ENCODE data around the gene IPCEF1. TPM values are rescaled to one million over a fixed set of nuclear protein-coding genes. Genes with fewer than 3 reads are reported as not detected.

IPCEF1 gene
- total RNA-seq, 2 experiments from 2014 or later, result 26.2 to 27.3 TPM

- DNase-seq, result no peak
- Mint-ChIP-seq H3K27ac (no peak overlapping the region), H3K4me3 (no peak overlapping the region), H3K9me3 (peaks cover 3% of the 10 kb centered on the region), H3K36me3 (ENCODE audit: low read depth) (peaks cover 39% of the 10 kb centered on the region), H3K27me3 (no peaks in the 10 kb centered on the region), H3K4me1 (peaks cover 25% of the 10 kb centered on the region)
- ChIA-PET CTCF (interaction anchor here (0.6 to 2.7 kb wide), 2 partner anchors 8 to 116 kb away, joined by 4 to 10 read pairs; no protein-coding TSS in a partner anchor), POLR2A (no interaction called here)
Measured at GRCh38 chr6:154161689-154162088, 194.9 kb downstream of the IPCEF1 start.

DNA sequence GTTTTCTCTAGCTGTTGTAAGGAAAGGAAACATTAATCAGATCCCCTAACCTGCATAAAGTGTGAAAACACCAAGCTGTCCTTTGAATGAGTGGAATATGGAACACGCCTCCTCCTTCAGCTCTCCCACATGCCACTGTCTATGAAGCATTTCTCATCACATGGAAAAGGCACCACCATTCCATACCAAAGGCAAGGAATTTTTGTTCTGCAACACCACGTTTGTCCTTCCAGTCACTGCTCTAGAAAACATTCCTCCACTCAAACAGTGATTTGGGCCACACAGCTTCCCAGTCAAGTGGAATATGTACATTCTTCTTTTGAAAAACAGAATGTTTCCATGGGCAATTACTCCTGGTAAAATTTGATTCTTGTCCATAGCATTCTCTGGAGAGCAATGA lies 197.5 kb downstream of the IPCEF1 start:
- CTCF ChIA-PET, result interaction anchor here (0.5 to 1.5 kb wide), 5 partner anchors 12 to 1044 kb away, joined by 3 to 4 read pairs (median 4); no protein-coding TSS in a partner anchor
- POLR2A ChIA-PET, result no interaction called here
- no peak overlapping the region for H3K4me3 Mint-ChIP-seq
- H3K27me3 Mint-ChIP-seq, result no peaks in the 10 kb centered on the region
- peaks cover 37% of the 10 kb centered on the region for H3K4me1 Mint-ChIP-seq
- H3K27ac Mint-ChIP-seq, result no peak overlapping the region
- peaks cover 22% of the 10 kb centered on the region for H3K36me3 Mint-ChIP-seq (ENCODE audit: low read depth)
- no peaks in the 10 kb centered on the region for H3K9me3 Mint-ChIP-seq
- no peak for DNase-seq

GRCh38 chr6:154157706-154158105 lies 198.9 kb downstream of the IPCEF1 start:
- Mint-ChIP-seq H3K27ac (peak overlapping the region; percentile 82), H3K4me3 (peak overlapping the region; percentile 70), H3K9me3 (no peaks in the 10 kb centered on the region), H3K27me3 (no peaks in the 10 kb centered on the region), H3K4me1 (peaks cover 37% of the 10 kb centered on the region), H3K36me3 (ENCODE audit: low read depth) (peaks cover 22% of the 10 kb centered on the region)
- POLR2A ChIA-PET, result no interaction called here
- CTCF ChIA-PET, result interaction anchor here (1.0 to 2.5 kb wide), 6 partner anchors 8 to 170 kb away, joined by 3 to 18 read pairs (median 3); no protein-coding TSS in a partner anchor
- no peak for DNase-seq

GRCh38 chr6:154157082-154157481 lies 199.5 kb downstream of the IPCEF1 start:
- peaks cover 37% of the 10 kb centered on the region for H3K4me1 Mint-ChIP-seq
- peak overlapping the region; percentile 82 for H3K27ac Mint-ChIP-seq
- H3K9me3 Mint-ChIP-seq, result no peaks in the 10 kb centered on the region

DNA sequence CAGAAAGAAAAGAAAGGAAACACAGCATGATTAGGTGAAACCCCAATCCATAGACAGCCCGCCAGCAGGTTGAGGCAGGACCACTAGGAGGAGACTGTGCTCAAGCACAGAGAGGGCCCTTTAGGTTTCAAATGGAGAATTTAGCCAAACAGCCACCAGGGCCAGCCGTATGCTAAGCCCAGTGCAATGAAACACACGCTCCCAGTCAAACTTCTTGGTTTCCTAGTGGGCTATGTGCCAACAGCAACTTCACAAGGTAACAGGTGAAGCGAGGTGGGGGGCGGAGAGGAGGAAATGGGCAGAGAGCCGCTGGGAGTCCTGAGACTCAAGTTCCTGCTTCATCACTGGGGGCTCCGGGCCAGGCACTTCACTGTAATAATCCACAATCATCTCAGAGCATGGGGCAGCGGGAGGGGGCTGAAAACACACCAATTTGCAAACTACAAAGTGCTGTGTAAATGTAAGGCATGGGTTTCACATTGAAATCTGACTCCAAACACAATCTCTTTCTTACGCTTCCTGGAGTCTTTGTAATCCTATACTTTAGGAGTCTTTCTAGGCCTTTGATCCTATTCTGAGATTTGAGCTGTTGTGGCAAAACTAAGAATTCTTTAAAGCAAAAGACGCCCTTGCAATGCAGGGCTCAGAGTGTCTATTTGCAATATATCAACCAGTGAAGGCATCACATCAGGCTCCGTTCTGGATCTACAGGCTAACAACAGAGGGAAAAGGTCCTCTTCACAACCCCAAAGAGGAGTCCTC lies 200.3 kb downstream of the IPCEF1 start:
- Mint-ChIP-seq H3K36me3 (ENCODE audit: low read depth) (peaks cover 22% of the 10 kb centered on the region), H3K4me1 (peaks cover 37% of the 10 kb centered on the region), H3K27me3 (no peaks in the 10 kb centered on the region), H3K9me3 (no peaks in the 10 kb centered on the region), H3K4me3 (peak overlapping the region; percentile 70), H3K27ac (peak overlapping the region; percentile 82)
- POLR2A ChIA-PET, result no interaction called here
- CTCF ChIA-PET, result interaction anchor here (2.5 to 3.9 kb wide), 2 partner anchors 120 kb away, joined by 18 to 23 read pairs; no protein-coding TSS in a partner anchor
- DNase-seq, result peak; percentile 70

More at GRCh38 chr6:154157082-154157481, 199.5 kb downstream of the IPCEF1 start:
- peak; percentile 27 for DNase-seq
- H3K27me3 Mint-ChIP-seq, result no peaks in the 10 kb centered on the region
- POLR2A ChIA-PET, result no interaction called here
- peaks cover 22% of the 10 kb centered on the region for H3K36me3 Mint-ChIP-seq (ENCODE audit: low read depth)
- H3K4me3 Mint-ChIP-seq, result peak overlapping the region; percentile 70
- CTCF ChIA-PET, result interaction anchor here (1.4 to 2.5 kb wide), 2 partner anchors 119 to 125 kb away, joined by 3 to 18 read pairs; no protein-coding TSS in a partner anchor

DNA sequence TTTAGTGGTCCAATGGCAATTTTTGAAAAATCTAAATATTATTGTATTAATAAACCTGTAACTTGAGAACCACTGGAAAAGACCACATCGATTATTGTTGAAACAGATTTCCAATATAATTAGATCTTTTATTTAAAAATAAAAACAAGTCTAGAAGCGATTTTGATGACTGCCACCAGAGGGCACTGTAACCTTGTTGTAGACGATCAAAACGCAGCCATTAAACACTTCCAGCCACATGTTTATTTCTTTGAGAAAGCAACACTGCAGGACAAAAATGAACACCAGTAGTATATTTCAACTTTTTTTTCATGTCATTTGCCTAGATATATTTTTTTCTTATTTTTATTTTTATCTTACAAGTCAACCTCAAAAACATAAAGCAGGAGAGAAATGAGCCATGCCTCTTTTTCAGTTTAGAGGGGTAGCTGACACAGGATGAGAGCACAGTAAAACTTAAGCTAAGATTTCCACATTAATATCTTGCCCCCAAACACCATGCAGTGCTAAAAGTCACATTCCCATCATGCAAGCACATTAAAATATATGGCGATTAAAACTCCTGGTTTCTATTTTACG lies 202.1 kb downstream of the IPCEF1 start:
- peaks cover 37% of the 10 kb centered on the region for H3K4me1 Mint-ChIP-seq
- no peak overlapping the region for H3K4me3 Mint-ChIP-seq
- ChIA-PET POLR2A (no interaction called here), CTCF (interaction anchor here (0.6 to 3.9 kb wide), 5 partner anchors 105 to 800 kb away, joined by 3 to 23 read pairs (median 4); no protein-coding TSS in a partner anchor)
- peak; percentile 78 for DNase-seq
- no peak overlapping the region for H3K27ac Mint-ChIP-seq
- H3K9me3 Mint-ChIP-seq, result no peaks in the 10 kb centered on the region
- H3K36me3 Mint-ChIP-seq (ENCODE audit: low read depth), result peaks cover 9% of the 10 kb centered on the region
- H3K27me3 Mint-ChIP-seq, result peaks cover 3% of the 10 kb centered on the region

DNA sequence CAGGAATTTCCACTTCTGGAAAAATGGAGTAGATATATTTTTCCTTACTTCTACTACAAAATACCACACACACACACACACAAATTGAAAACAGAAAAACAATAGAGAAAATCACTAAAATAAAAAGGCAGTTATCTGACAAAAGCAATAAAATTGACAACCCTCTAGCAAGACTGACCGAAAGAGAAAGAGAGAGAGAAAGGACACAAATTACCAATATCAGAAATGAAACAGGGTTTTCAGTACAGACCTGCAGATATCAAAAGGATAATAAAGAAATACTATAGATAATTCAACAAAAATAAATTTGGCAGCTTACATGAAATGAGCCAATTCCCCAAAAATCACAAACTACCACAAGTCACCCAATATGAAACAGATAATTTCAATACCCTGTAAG lies 212.8 kb downstream of the IPCEF1 start:
- Mint-ChIP-seq H3K36me3 (ENCODE audit: low read depth) (no peaks in the 10 kb centered on the region), H3K27ac (no peak overlapping the region), H3K4me3 (no peak overlapping the region), H3K27me3 (peaks cover 4% of the 10 kb centered on the region), H3K4me1 (no peaks in the 10 kb centered on the region), H3K9me3 (no peaks in the 10 kb centered on the region)
- ChIA-PET CTCF (no interaction called here), POLR2A (no interaction called here)
- no peak for DNase-seq

GRCh38 chr6:154140743-154141142 lies 215.9 kb downstream of the IPCEF1 start:
- Mint-ChIP-seq H3K36me3 (ENCODE audit: low read depth) (no peaks in the 10 kb centered on the region), H3K27ac (no peak overlapping the region), H3K9me3 (no peaks in the 10 kb centered on the region), H3K27me3 (peaks cover 2% of the 10 kb centered on the region), H3K4me3 (no peak overlapping the region), H3K4me1 (no peaks in the 10 kb centered on the region)
- CTCF ChIA-PET, result interaction anchor here (1.5 kb wide), 1 partner anchor 10 kb away, joined by 4 read pairs; no protein-coding TSS in a partner anchor
- no peak for DNase-seq
- POLR2A ChIA-PET, result no interaction called here

DNA sequence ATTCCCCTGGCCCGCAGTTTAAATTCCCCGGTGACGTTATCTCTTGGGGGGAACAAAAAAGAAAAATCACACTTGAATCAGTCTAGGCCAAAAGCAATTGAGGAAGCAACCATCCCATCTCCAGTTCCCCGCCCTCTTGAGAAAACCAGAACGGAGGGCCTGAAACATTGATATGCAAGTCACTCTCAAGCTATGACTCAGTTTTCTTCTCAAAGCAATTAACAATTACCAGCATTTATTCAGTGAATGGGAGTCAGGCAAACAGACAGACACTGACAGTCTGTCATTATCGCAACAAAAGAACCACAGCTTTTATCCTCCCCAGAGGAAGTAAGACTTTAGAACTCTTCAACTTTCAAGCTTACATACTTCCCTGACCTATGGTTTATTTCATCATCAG lies 216.7 kb downstream of the IPCEF1 start:
- H3K9me3 Mint-ChIP-seq, result no peaks in the 10 kb centered on the region
- H3K36me3 Mint-ChIP-seq (ENCODE audit: low read depth), result no peaks in the 10 kb centered on the region
- no peak overlapping the region for H3K4me3 Mint-ChIP-seq
- ChIA-PET POLR2A (no interaction called here), CTCF (no interaction called here)
- no peaks in the 10 kb centered on the region for H3K4me1 Mint-ChIP-seq
- H3K27ac Mint-ChIP-seq, result no peak overlapping the region
- H3K27me3 Mint-ChIP-seq, result peaks cover 2% of the 10 kb centered on the region
- DNase-seq, result no peak

DNA sequence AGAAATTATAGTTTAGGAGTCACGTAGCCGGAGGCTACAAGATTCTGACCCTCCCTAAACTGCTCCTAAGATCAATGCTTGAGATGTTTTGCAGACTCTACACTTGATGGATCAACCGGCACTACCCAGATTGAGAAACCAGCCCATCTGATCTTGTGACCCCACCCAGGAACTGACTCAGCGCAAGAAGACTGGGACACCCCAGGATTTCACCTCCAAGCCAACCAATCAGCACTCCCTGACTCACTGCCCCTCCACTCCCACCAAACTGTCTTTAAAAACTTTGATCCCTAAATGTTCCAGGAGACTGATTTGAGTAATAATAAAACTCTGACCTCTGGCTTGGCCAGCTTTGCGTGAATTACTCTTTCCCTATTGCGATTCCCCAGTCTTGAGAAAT lies 217.8 kb downstream of the IPCEF1 start:
- no peak overlapping the region for H3K27ac Mint-ChIP-seq
- no peak overlapping the region for H3K4me3 Mint-ChIP-seq
- ChIA-PET CTCF (no interaction called here), POLR2A (no interaction called here)
- no peak for DNase-seq
- H3K36me3 Mint-ChIP-seq (ENCODE audit: low read depth), result no peaks in the 10 kb centered on the region
- H3K4me1 Mint-ChIP-seq, result no peaks in the 10 kb centered on the region
- no peaks in the 10 kb centered on the region for H3K9me3 Mint-ChIP-seq
- H3K27me3 Mint-ChIP-seq, result peaks cover 2% of the 10 kb centered on the region

DNA sequence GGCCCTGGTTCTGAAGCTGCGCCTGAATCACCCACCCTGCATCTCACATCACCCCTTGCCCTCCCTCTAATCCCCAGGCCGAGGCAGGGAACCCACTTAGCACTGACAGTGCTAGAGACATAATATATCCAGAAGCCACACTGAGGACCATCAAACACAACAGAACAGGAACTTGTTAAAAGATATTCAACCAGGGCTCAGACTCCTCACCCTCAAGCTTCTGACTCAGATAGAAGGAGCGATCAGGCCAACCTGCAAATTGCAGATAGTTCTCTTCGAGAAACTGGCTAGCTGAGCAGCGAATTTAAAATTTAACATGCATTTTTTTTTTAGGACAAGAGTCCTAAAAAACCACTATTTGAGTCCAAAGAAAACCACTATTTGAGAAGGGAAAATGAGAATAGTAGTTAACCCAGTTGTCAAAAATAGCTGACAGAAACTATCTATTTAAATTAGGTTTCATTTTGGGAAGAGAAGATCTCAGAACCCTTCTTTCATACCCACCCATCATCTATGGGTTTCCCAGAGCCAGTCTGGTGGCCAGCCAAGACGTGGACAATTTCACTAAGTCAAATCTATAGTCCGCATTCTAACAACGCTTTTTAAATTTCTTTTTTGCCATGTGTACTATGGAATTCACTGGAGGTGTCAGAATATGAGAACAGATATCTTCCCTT lies 222.0 kb downstream of the IPCEF1 start:
- ChIA-PET CTCF (no interaction called here), POLR2A (no interaction called here)
- H3K27me3 Mint-ChIP-seq, result no peaks in the 10 kb centered on the region
- H3K36me3 Mint-ChIP-seq (ENCODE audit: low read depth), result no peaks in the 10 kb centered on the region
- H3K4me3 Mint-ChIP-seq, result no peak overlapping the region
- no peaks in the 10 kb centered on the region for H3K4me1 Mint-ChIP-seq
- H3K9me3 Mint-ChIP-seq, result no peaks in the 10 kb centered on the region
- no peak overlapping the region for H3K27ac Mint-ChIP-seq
- no peak for DNase-seq

DNA sequence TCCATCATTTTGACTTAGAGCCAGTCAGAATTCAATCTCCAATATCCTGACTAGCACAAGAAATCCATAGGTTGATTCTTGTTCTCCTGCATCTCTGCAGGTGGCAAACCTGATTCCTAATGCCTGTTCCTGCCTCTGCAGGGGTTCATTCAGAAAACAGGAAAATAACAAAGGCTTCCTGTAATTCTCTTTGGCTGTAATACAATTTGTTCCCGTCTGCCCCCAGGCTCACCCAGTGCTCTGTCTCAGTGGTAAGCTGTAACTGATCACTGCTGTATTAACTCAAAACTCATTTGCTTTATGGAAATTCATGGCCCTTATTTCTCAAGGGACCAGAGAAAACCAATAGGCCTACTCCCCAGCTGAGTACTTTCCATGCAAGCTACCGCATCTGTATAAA lies 228.9 kb downstream of the IPCEF1 start:
- Mint-ChIP-seq H3K4me1 (peaks cover 2% of the 10 kb centered on the region), H3K4me3 (no peak overlapping the region), H3K36me3 (ENCODE audit: low read depth) (no peaks in the 10 kb centered on the region), H3K9me3 (no peaks in the 10 kb centered on the region), H3K27me3 (no peaks in the 10 kb centered on the region), H3K27ac (no peak overlapping the region)
- no peak for DNase-seq
- ChIA-PET POLR2A (no interaction called here), CTCF (no interaction called here)

DNA sequence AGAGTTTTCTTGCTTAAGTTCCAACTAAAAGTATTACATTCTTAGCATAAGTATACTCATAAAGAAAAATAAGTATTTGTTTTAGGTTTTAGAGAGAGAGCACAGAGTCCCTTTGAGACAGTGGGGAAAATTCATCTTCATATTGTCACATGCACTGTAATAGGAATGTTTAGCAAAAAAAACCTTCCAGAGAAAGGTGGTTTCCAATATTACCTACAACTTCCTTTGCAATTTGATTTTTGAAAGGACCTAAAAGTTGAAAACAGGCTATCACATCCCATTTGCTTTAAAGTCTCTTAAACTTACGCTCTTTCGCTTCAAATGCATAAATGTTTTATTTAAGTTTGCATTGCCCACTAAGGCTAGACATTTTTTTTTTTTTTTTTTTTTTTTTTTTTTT lies 231.2 kb downstream of the IPCEF1 start:
- H3K36me3 Mint-ChIP-seq (ENCODE audit: low read depth), result no peaks in the 10 kb centered on the region
- no peak for DNase-seq
- H3K4me3 Mint-ChIP-seq, result no peak overlapping the region
- H3K27ac Mint-ChIP-seq, result no peak overlapping the region
- peaks cover 2% of the 10 kb centered on the region for H3K4me1 Mint-ChIP-seq
- POLR2A ChIA-PET, result no interaction called here
- H3K27me3 Mint-ChIP-seq, result no peaks in the 10 kb centered on the region
- CTCF ChIA-PET, result no interaction called here
- H3K9me3 Mint-ChIP-seq, result no peaks in the 10 kb centered on the region

All from activated CD4-positive, alpha-beta T cell treated with anti-CD3 and anti-CD28 coated beads, Interleukin-2, amount 10 ng/mL, durations not matched to agents 7 days and 5 days (primary cell).